K562 (cell line): ENCODE data around the gene RBBP5.

Source experiments
- CTCF ChIP-seq, 3 experiments: IDR thresholded peaks in 2 of 3; conservative IDR thresholded peaks in 1 of 3; 2 replicates each; pipeline ENCODE4 v1.5.1; 2011 to 2012; ENCODE audit warnings: low read length in 3 of 3, mild to moderate bottlenecking in 3 of 3, control low read depth in 2 of 3, improper control_type of control experiment in 1 of 3, inconsistent platforms in 1 of 3, low read depth in 1 of 3, mixed read lengths in 1 of 3, moderate library complexity in 1 of 3; ENCODE audit not compliant: insufficient read depth in 2 of 3
- FOXJ3 ChIP-seq: sonication (generic); formaldehyde crosslinking; IDR thresholded peaks from 2 replicates; pipeline ENCODE4 v1.4.0; 2020; ENCODE audit warnings: mild to moderate bottlenecking, missing genetic modification reagents
- YY1 ChIP-seq, 3 experiments: IDR thresholded peaks; 2 replicates each; pipeline ENCODE4 v1.6.1; 2011; ENCODE audit warnings: low read length in 2 of 3, mild to moderate bottlenecking in 2 of 3, moderate library complexity in 2 of 3, borderline replicate concordance in 1 of 3, control low read depth in 1 of 3, low read depth in 1 of 3; ENCODE audit not compliant: insufficient read depth in 3 of 3, insufficient replicate concordance in 2 of 3, control insufficient read depth in 1 of 3, insufficient read length in 1 of 3; ENCODE audit errors: extremely low read depth in 1 of 3
- ZNF707 ChIP-seq: fragments of 250-450 bp; sonication (Bioruptor Pico); conservative IDR thresholded peaks from 2 replicates; pipeline ENCODE4 v1.8.0; 2022; ENCODE audit warnings: inconsistent platforms, mild to moderate bottlenecking, moderate library complexity

DNA sequence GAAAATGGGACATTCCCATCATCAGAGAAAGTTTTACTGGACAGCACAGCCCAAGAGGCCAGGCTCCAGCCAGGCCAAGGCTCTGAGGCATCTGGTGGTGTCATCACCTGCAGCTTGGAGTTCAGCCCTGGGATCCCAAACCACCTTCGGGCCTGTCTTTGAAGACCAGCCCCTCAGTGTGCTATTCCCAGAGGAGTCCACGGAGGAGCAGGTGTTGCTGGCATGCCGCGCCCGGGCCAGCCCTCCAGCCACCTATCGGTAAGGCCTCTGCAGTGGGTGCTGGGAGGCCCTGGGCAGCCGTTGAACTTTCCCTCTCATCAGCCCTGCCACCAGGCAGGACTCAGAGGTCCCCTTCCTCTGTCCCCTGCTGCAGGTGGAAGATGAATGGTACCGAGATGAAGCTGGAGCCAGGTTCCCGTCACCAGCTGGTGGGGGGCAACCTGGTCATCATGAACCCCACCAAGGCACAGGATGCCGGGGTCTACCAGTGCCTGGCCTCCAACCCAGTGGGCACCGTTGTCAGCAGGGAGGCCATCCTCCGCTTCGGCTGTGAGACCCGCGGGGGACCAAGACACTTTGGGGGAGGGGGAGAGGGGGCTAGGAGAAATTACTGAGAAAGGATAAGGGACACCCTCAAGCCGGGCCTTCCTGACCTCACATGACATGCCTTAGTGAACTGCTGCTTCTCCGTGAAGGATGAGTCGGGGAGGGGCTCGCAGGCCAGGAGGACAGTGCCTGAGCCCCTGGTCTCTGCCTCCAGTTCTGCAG is 63.8 kb downstream of the RBBP5 start:
- TF ChIP-seq YY1 (IDR thresholded peaks at IDR 0.05; ENCODE audit: borderline replicate concordance in 1 of 3, control insufficient read depth in 1 of 3, extremely low read depth in 1 of 3, insufficient read depth in 3 of 3, insufficient read length in 1 of 3, insufficient replicate concordance in 2 of 3, low read depth in 1 of 3, low read length in 2 of 3) (no peak), CTCF (IDR thresholded peaks at IDR 0.05 in 2 of 3, conservative IDR thresholded peaks at IDR 0.05 in 1 of 3; ENCODE audit: insufficient read depth in 2 of 3, low read depth in 1 of 3, low read length in 3 of 3) (no peak), FOXJ3 (CRISPR knock-in tag) (no peak), ZNF707 (CRISPR knock-in tag) (no peak)
